HG03521 (cell line): ENCODE data around the gene NCAPD2.
"Not testable (repeated sequence)": the region's sequence is repeated elsewhere in the genome, so short reads cannot be mapped to it uniquely, and the experiment has no call there.

Source experiments
- ATAC-seq: cut with Tn5 transposase; IDR thresholded peaks from one replicate; pipeline ENCODE4 v1.9.1; 2021; ENCODE audit warnings: mild to moderate bottlenecking, moderate library complexity; ENCODE audit not compliant: unreplicated experiment

NCAPD2 gene

DNA sequence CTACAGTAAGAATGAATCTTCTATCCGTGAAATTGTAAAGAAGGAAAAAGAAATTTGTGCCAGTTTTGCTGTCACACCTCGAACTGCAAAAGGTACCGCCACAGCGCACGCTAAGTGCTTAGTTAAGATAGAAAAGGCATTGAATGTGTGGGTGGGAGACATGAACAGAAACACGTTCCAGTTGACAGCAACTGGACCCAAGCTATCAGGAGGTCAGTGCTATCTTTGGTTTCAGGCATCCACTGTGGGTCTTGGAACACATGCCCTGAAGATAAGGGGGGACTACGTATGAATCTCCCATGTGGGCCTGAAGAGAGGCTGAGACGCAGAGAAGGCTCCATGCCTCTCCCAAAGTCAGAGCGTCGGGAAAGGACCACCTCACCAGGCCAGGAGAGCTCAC lies 52.1 kb downstream of the NCAPD2 start:
- ATAC-seq = no peak

GRCh38 chr12:6547566-6547965 lies 53.7 kb downstream of the NCAPD2 start:
- no peak for ATAC-seq

- no peak for ATAC-seq
Observed at GRCh38 chr12:6547987-6548386, 54.1 kb downstream of the NCAPD2 start.

DNA sequence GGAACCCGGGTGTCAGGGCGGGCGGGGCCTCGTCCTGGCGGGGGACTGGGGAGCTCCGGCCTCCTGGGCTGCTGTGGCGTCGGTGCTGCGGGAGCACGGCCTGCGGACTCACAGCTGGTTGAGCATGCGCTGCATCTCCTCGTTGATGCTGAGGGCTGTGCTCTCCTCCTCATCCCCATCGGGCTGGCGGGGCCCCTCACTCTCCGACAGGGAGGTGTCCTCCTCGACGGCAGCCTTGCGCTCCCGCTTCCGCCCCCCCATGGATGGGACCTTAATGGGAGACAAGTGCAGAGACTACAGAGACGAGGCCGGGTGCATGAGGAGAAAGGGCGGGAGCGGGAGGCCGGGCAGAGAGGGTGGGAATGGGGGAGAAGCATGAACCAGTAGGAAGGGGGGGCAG lies 54.7 kb downstream of the NCAPD2 start:
- no peak for ATAC-seq

GRCh38 chr12:6548966-6549683 lies 55.2 kb downstream of the NCAPD2 start:
- ATAC-seq = no peak

DNA sequence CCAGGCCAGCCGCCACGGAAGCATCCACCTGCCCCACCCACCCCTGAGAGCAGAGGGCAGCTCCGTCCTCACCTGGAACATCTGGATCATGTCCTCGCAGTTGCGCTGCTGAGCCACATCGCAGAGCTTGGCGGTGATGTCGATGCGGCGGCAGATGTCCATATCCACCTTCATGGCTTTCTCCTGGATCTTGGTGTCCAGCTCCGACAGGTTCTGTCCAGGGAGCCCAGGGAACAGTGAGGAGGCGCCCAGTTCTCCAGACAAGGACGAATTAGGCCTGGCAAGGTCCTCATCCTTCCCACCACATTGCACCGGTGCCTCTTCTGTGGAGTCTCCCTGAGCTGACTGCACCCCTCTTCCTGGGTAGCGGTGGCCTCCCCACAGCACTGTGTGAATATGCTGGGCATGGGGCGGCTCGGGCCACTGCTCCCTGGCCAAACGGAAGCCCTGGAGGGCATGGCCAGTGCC lies 55.8 kb downstream of the NCAPD2 start:
- ATAC-seq = no peak

DNA sequence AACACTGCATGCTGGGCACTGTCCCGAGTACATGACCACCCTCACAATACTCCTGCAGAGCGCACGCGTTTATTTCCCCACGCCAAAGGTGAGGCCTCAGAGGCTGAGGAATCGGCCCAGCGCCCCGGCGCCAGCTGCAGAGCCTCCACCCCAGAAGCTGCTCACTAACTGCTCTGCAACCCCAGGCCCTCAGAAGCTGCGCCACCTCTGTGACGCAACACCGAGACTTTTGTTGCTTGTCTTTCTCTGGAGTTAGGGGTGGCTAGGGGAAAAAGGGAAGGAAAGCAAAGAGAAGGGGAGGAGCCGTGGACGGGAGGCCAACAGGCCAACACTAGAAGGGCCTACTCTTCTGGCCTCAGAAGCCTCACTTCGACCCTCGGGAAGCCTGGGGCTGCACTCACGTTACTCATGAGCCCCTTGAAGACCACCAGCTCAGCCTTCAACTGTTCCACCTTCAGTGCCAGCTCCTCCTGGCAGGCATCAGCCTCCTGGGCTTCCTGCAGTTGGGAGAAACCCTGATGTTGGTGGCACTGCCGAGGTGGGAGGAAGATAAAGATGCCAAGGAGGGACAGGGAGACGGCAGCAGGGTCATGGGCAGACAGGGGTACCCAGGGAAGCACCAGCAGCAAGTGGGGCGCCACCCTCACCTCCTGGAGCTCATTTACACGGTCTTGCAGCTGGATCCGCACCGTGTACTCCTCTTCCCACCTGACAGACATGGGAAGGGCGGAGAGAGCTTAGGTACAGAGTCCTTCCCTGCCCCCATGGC lies 56.6 kb downstream of the NCAPD2 start:
- no peak for ATAC-seq

DNA sequence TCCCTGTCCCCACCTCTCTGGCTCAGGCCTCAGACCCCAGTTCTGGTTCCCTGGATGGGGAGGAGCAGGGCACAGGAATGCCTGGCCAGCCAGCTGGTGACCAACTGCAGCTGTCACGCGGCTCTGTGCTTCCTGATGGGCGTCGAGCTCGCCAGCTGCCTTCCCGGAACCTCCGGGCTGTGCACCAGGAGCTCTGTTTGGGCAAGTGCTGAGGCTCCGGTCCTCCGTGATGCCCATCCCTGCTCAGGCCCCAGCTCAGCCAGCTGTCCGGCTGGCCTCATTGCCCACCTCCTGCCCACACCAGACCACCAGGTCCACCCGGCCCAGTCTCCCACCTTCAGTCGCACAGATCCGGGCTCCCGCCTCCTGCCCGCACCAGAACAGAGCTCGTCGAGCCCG lies 57.2 kb downstream of the NCAPD2 start:
- no peak for ATAC-seq

DNA sequence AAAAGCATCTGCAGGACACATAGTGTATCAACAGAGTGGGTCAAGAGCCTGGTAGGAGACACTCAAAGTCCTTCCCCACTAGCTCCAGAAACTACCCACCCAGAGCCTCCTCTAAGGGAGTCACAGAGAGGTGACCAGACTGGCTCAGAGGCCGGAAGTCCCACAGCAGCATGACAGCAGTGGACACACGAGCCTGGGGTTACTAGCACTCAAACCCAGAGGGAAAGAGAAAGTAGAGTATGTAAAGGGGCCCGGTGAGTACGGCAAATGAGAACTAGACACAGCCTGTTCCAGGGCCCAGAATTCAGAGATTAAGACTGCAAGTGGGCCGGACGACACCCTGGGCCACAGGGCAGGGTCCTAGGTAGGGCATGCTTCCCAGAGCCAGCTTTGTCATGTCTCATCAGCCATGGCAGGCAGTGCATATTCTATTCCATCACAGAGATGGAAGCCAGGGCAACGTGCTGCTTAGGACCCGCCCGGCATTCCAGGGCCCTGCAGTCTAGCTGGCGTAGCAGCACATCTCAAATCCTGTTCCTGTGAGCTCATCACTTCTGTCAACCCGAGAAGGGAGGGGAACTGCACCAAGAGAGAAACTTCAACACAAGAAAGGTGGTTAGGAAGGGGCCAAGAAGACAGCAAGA lies 57.7 kb downstream of the NCAPD2 start:
- no peak for ATAC-seq

DNA sequence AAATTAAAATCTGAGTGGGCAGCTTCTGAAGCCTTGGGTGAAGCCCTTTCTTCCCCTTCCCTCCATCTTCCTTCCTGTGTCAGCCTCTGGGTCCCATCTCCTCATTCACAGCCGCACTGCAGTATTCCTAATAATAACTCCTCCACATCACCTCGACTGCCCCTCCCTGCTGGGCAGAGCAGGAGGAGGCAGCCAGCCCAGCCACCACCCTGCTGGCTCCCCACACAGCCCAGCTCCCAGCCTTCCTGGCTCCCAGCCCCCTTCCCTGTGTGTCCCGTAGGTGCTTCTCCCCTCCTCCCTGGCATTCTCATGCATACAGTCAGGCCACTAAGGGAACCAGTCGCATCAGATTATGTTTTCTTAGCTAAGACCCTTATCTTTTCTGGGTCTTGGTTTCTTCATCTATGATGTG lies 58.2 kb downstream of the NCAPD2 start:
- ATAC-seq = no peak

DNA sequence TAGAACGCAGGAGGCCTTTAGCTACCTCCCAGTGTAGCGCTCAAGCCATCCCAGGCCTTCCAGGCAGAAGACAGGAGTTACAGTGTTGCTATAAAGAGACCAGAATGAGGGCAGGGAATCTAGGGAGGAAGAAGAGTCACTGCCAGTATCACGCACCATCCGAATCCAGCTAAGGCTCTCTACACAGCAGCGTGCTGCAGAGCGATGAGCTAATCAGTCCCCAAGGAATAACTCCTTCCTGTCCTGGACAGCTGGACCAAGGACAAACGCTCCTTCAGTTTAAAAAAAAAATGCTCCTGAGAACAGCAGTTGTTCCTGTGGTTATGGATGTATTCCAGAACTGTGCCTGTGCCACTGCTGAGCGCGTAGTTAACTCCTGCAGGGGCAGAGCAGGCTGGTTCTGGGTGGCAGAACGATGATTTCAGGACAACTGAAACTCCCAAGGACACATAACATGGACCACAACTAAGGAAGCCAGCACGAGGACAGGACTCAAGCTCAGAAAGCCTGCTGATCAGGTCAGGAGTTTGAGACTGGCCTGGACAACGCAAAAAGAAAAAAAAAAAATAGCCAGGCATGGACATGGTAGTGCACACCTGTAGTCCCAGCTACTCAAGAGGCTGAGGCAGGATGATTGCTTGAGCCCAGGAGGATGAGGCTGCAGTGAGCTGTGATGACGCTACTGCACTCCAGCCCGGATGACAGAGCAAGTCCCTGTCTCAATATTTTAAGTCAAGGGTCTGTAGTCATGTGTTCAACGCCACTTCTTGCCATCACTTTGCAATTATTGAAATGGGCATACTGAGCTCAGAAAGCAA lies 59.4 kb downstream of the NCAPD2 start:
- ATAC-seq = no peak

DNA sequence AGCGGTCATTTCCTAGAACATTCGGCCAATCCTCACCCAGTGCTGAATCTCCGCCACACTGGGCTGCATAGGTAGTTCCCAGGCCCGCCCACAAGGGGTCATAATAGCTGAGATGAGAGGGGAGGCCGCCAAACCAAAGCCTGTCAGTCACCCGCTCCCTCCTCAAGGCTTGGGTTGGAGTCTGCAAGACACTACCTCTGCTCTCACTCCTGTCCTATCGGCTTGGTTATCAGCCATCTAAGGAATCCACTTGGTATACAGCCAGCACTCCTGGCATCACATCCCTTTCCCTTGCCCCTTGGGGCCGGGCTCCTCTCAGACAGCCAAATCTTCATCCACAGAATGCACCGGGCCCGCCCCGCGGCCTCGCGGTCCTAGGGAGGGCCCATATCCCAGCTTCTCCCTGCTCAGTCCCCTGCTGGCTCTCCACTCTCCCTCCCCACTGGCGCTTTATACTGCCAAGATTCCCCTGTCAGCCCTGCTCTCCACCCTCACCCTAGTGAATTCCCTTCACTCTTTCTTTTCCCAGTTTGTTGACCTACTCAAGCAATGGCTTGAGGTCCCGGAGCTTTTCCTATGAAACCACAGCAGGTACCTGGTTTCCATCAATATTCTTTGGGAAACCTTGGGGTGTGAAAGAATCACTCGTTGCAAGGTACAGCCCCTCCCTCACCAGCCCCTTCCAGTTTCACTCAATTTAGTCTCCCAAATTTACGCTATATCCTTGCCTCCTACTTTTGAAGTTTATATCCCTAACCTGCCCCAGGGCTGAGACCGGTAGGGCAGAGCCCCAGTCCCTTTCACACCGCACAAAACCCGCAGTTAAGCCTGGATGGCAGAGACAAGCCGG lies 60.5 kb downstream of the NCAPD2 start:
- ATAC-seq = peak; percentile 44

- peak; percentile 8 for ATAC-seq
Observed at GRCh38 chr12:6555018-6555691, 61.3 kb downstream of the NCAPD2 start.

DNA sequence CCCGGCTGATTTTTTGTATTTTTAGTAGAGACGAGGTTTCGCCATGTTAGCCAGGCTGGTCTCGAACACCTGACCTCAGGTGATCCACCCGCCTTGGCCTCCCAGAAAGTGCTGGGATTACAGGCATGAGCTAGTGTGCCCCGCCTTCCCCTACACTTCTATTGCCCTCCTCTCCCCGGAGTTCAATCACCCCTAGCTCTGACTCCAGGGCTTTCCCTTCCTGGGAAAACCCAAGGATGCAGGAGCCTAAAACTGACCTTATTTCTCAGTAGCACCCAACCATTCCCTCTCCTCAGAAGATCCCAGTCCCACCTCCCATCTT lies 62.6 kb downstream of the NCAPD2 start:
- not testable (repeated sequence) for ATAC-seq

GRCh38 chr12:6556857-6557256 lies 63.0 kb downstream of the NCAPD2 start:
- ATAC-seq = no peak

DNA sequence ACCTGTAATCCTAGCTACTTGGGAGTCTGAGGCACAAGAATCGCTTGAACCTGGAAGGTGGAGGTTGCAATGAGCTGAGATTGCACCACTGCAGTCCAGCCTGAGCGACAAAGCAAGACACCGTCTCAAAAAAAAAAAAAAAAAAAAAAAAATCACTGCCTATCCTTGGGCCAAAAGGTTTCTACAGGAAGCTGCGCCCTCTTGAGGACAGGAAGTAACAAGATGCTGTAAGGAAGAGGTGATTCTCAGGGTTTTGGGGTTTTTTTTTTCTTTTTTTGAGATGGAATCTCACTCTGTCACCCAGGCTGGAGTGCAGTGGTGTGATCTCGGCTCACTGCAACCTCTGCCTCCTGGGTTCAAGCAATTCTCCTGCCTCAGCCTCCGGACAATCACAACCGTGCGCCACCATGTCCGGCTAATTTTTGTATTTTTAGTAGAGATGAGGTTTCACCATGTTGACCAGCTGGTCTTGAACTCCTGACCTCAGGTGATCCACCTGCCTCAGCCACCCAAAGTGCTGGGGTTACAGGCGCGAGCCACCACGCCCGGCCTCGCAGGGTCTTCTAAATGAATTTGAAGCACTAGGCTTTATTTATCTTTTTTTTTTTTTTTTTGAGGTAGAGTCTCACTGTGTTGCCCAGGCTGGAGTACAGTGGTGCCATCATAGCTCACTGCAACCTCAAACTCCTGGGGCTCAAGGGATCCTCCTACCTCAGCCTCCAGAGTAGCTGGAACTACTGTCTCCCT lies 64.3 kb downstream of the NCAPD2 start:
- not testable (repeated sequence) for ATAC-seq

DNA sequence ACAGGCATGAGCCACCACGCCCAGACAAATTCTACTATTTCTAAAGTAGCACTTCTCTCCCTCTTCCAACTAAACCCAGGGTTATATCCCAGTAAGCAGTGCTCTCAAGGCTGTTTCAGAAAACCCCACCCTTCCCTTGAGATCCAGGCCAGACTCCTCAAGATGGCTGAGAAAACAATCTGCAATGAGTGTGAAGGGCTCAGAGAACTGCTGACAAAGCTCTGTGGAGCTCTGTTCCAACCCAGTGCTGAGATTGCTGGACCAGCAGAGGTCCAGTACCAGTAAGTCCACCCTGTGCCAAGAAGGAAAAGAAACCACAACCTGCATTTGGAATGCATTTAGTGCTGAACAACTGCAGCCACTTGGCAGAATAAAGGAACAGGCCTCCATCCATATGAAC lies 65.6 kb downstream of the NCAPD2 start:
- no peak for ATAC-seq

DNA sequence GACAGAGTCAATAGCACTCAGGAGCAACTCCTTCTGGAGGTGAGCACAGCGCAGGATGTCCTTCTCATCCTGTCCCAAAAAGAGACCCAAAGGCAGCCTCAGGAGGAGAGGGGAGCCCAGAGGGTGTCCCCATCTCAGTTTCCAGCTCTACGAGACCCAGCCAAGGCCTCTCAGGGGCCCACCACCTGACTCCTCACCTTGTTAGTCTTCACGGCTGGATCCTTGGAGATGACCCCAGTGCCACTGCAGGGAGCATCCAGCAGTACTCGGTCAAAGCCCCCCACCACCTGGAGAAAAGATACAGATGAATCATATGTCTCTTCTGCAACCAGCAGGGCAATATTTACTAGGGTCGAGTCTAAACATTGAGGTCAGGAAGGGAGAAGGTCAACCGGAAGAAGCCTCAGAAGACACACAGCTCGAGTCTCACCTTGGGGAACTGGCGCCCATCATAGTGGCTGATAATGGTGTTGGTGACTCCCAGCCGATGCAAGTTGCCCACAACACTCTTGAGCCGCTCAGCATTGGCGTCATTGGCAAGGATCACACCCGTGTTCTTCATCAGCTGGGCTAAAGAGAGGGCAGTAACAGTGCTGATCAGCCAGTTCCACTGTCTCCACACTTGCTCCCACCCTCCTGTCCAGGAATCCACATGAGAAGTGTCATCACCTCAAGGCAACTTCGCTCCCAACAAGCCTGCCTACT lies 66.8 kb downstream of the NCAPD2 start:
- ATAC-seq = no peak
